ENCODE data around the gene CENPT.

The CENPT gene

GRCh38 chr16:67811899-67812298, 35.6 kb downstream of the CENPT start:
- no peak for DNase-seq (ENCODE audit: low spot score)

DNA sequence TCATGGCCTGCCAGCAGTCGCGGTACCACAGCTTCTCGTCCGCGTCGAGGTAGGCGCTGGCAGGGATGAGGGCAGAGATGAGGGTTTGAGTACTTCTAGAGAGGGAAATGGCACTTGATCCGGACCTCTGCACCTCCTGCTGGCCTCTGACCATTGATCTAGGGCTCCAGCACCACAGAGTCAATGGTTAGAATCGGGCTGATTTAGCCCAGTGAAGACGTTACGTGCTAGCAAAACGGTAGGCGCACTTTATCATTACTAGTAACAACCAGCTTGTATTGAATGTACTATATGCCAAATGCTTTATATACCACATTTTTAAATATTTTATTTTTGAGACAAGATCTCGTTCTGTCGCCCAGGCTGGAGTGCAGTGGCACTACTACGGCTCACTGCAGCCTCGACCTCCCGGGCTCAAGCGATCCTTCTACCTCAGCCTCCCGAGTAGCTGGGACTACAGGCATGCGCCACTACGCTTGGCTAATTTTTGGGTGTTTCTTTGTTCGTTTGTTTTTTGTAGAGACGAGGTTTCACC, 40.3 kb downstream of the CENPT start:
- no peak for DNase-seq (ENCODE audit: low spot score)

GRCh38 chr16:67806428-67807147, 40.9 kb downstream of the CENPT start, which contains the start of the genes RANBP10 and TSNAXIP1:
TSS of gene RANBP10 (minus strand) at chr16:67806560. CDS start at chr16:67806536, 24 bp downstream.
TSS of gene TSNAXIP1 (plus strand) at chr16:67806889. CDS start at chr16:67807150, 261 bp downstream.
- peak; percentile 100 for DNase-seq (ENCODE audit: low spot score)

GRCh38 chr16:67805718-67806427, 41.6 kb downstream of the CENPT start:
- no peak for DNase-seq (ENCODE audit: low spot score)

DNA sequence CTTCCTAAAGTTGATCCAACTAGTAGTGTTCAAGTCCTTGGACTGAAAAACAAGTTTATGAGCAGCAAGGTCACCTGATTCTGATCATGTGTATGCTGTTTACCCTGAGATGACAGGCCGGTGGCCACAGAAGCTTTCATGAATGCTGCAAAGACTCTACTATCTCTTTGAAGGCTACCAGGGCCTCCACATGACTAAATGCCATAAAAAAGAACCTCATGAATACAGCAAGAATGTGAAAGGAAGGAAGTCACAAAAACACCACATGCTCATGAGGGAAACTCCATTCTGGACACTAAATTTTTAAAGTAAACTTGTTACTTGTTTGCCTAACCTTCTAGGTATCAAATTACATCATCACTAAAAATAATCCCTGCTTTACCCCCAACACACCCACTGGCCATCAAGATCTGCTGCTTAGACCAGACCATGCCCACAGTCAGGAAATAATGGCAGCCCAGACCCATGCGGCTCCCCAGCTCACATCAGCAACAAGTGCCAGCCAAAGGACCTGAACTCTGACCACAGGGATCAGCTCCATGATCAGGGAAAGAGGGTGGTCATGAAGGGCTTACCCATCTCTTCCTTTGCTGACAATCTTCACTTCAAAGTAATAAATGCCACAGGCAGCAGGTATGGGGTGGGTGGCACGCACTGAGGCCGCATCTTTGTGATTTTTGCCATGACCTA, 42.5 kb downstream of the CENPT start:
- no peak for DNase-seq (ENCODE audit: low spot score)

- no peak for DNase-seq (ENCODE audit: low spot score)
Measured at GRCh38 chr16:67803894-67804293, 43.6 kb downstream of the CENPT start.

DNA sequence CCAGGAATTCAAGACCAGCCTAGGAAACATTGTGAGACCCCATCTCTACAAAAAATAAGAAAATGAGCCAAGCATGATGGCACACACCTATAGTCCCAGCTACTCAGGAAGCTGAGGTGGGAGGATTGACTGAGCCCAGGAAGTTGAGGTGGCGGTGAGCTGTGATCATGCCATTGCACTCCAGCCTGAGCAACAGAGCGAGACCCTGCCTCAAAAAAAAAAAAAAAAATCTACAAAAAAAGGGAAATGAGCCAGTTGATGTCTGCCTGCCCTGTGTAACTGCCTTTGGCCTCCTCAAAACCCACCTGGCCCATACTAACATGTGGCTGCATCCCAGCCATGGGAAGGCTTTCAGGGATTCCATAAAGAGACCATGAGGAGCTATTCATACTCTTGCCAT, 45.6 kb downstream of the CENPT start:
- no peak for DNase-seq (ENCODE audit: low spot score)

DNA sequence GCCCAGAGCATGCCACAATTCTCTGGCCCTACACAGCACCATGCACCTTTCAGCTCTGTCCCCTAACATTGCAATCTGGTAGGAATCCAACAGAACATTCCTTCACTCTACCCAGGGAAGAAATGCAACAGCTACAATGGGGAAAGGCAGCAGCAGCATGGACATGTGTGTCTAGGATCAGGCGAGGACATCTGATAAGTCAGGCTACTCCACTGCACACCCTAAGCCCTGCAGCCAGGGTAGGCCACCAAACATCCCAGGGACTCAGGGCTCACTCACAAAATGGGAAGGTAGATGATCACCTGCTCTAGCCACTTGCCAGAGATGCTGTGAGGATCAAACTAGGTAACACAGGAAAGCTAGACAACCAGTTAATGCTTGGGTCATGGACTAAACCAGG, 46.3 kb downstream of the CENPT start:
- no peak for DNase-seq (ENCODE audit: low spot score)

DNA sequence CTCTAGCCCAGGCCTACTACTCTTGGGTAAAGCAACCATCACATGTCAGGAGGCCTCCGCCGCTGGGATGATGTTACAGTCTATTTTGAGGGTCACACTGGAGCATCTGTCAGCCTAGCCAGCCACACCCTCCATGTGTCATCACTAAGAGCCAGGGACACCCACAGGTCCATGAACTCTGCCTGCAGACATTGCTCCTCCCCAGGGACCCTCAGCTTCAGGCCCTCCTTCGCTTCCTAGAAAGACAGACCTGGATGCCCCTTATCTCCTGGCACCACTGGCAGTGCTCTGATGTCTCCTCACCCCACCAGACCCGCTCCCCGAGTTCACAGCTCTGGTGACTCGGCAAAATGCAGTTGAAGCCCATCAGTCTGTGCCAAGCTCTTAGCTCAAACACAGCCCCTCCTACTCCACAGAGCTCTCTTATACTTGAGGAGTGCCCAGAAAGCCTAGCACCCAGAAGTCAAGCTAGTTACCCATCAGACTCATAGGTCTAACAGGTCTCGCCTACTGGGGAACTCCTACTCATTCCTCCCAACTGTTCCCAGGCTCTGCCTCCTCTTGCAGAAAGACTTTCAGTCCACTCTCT, 47.1 kb downstream of the CENPT start:
- no peak for DNase-seq (ENCODE audit: low spot score)

- DNase-seq (ENCODE audit: low spot score), result no peak
Measured at GRCh38 chr16:67796099-67796718, 51.3 kb downstream of the CENPT start.

- DNase-seq (ENCODE audit: low spot score), result no peak
Measured at GRCh38 chr16:67790071-67790470, 57.4 kb downstream of the CENPT start.

DNA sequence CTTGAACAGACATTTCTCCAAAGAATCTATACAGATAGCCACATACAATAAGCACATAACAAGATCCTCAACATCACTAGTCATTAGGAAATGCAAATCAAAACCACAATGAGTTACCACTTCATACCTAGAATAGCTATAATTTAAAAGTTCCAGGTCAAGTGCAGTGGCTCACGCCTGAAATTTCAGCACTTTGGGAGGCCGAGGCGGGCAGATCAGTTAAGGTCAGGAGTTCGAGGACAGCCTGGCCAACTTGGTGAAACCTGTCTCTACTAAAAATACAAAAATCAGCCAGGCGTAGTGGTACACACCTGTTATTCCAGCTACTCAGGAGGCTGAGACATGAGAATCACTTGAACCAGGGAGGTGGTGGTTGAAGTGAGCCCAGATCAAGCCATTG, 61.0 kb downstream of the CENPT start:
- DNase-seq (ENCODE audit: low spot score), result no peak

DNA sequence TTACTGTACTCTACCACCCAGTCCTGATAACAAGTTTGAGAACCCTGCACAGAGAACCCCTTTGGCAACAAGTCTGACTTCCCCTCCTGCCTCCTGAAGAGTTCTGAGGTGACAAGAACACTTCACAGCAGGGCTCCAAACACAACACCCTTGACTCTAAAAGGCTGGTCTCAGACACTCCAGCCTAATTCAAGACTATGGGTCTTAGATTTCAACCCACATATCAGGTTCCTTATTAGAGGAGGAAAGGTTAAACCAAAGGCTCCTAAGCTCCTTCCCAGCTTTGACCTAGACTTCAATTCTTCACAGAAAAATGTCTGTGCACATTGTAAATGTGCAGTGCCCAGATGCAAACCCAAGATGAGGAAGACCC, 64.2 kb downstream of the CENPT start:
- DNase-seq (ENCODE audit: low spot score), result no peak

DNA sequence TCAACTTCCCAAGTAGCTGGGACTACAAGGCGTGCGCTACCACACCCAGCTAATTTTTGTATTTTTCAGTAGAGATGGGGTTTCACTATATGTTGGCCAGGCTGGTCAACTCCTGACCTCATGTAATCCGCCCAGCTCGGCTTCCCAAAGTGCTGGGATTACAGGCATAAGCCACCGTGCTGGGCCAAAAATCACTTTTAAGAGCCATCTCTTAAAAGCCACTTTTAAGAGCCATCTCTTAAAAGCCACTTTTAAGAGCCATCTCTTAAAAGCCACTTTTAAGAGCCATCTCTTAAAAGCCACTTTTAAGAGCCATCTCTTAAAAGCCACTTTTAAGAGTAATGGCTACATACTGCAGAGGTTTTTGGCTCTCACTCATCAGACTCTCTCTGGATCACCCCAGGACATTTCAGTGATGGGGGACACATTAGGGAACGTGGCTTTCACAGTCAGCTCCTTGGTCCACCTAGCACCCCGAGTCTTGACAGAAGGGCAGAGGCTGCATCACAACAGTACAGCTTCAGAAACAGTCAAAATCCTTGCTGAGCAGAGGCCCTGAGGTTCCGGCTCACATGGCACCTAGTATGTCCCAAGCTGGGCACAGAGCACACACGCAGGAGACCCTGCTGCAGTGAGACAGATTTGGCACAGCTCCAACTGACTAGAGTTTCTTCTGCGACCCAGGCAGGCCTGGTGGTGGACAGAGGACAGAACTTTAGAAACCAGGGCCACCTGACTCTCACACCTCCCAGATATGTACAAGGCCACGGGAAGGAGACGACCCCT, 64.7 kb downstream of the CENPT start:
- no peak for DNase-seq (ENCODE audit: low spot score)

DNA sequence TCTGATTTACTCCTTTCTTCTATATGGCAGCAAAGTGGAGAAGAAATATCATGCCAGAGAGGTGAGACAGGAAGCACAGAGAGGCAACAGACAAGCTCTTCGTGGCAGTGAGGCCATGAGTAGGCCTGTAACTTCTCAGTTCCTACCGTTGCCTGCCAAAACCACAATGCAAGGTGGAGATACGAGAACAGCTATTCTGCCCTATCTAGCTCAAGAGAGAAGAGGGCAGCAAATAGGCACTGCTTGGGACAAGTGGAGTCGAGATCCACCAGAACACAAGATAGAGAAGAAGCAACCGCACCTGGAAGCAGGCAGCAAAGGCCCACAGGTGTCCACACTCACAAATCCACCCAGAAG, 66.0 kb downstream of the CENPT start:
- DNase-seq (ENCODE audit: low spot score), result no peak

DNA sequence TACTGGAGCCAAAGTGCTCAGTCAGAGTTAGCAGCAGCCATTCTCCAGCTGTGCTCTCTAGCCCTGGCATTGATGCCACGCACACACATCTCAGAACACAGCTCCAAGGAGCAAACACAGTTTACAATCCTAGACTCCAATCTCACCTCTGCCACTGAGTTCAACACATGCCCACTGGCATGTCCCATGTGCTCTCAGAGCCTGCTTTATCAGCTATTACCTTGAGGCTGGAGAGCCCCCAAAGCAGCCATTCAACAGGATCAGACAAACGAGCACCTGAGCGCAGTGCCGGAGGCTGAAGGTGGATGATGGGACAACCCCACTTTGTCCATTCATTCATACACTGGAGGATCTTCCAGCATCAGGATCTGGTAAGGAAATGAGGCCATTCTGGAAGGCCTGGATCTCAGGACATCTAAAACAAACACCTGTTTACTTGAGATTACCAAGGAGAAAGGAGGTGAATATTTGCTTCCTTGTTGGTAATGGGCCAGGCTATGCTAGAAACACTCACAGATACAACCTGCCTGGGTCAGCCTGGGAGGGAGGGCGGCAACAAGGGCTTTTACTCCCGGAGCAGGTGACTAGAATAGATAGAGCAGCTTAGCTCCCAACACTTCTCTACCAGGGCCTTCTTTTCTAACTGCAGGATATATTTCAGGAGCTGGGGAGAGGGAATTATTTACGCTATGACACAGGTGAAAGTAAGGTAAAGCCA, 66.5 kb downstream of the CENPT start:
- no peak for DNase-seq (ENCODE audit: low spot score)

DNA sequence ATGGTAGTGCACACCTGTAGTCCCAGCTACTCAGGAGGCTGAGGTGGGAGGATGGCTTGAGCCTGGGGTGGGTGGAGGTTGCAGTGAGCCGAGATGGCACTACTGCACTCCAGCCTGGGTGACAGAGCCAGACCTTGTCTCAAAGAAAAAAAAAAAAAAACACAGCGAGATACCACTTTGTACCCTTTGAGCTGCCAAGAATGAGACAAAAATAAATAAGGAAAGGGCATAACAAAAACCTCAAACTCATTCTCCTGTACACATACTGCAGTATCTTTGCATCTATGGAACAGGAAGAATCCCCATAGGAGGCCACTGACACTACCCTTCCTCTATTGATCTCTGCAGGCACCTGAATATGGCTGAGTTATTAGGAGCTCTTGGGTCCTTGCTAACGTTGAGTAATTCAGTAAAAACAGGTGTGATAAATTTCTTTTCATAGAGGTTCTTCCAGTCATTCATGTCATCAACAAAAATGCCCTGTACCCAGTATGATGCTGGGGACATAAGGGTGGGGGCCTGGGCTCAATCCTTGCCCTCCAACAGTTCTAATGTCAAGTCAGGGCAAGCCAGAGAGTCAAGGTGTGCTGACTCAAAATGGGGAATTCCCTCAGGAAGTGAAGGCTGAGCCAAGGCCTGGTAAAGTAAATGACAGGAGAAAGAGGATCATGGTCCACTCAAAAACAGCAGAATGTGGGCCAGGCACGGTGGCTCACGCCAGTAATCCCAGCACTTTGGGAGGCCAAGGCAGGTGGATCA, 68.1 kb downstream of the CENPT start:
- DNase-seq (ENCODE audit: low spot score), result no peak
